OCI-LY7 (cell line): ENCODE data around the gene RACGAP1.

Experiments used
- EZH2phosphoT487 ChIP-seq: fragments of 200-600 bp; sonication (generic); IDR thresholded peaks from 2 replicates; pipeline ENCODE4 v1.6.1; 2018; ENCODE audit warnings: low read depth, borderline replicate concordance, mild to moderate bottlenecking, mixed run types, antibody characterized with exemption, low read length, moderate library complexity, mixed read lengths
- TF ChIP-seq, protein P1 (sequence below): fragments of 200-600 bp; sonication (generic); conservative IDR thresholded peaks from 2 replicates; pipeline ENCODE4 v1.5.1; 2014; ENCODE audit warnings: mild to moderate bottlenecking, antibody characterized with exemption, low read length, moderate library complexity, mixed read lengths

DNA sequence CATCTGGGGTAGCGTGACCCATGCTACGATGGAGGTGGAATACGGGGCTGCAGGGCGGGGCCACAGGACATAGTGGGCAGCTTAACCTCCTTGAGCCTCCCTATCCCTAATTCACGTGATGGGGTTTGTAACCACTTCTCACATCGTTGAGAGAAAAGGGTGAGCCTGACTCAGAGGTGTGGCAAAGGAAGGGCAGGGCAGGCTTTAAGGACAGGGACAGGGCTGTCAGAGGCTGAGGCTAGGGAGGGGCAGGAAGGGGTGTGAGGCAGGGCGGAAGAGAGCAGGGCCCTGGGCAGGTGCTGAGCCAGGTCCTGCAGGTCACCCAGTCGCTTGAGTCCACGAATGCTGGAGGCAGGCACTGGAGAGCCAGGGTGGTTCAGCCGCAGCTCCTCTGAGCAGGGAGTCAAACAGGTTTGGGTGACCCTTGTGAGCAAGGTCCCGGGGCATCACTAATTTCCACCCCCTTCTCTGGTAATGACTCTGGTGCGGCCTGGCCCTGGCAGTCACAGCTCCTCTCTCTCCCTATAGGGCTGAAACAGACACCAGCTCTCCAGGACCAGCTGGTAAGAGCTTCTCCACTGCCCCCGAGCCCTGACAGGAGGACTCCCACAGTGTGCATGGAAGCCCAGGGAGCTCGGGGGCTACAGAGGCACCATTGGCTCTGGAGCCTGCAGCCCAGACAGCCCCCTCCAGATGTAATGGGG is 82.2 kb downstream of the RACGAP1 start:
- TF ChIP-seq, protein P1, sequence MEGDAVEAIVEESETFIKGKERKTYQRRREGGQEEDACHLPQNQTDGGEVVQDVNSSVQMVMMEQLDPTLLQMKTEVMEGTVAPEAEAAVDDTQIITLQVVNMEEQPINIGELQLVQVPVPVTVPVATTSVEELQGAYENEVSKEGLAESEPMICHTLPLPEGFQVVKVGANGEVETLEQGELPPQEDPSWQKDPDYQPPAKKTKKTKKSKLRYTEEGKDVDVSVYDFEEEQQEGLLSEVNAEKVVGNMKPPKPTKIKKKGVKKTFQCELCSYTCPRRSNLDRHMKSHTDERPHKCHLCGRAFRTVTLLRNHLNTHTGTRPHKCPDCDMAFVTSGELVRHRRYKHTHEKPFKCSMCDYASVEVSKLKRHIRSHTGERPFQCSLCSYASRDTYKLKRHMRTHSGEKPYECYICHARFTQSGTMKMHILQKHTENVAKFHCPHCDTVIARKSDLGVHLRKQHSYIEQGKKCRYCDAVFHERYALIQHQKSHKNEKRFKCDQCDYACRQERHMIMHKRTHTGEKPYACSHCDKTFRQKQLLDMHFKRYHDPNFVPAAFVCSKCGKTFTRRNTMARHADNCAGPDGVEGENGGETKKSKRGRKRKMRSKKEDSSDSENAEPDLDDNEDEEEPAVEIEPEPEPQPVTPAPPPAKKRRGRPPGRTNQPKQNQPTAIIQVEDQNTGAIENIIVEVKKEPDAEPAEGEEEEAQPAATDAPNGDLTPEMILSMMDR = no peak
- no peak for TF ChIP-seq EZH2phosphoT487
